Endothelial cell of umbilical vein (primary cell): ENCODE data around the gene TMEM181. TPM values are rescaled to one million over a fixed set of nuclear protein-coding genes. Genes with fewer than 3 reads are reported as not detected.

ENCODE experiments used
- BruUV-seq: library from RNA; stranded (reverse); fragments of 400-500 nt; replicated peaks from 2 replicates; lab custom pipeline; 2021; lab: Mats Ljungman, UMichigan
- CTCF ChIA-PET: fragments of 300-600, 350-600 bp; sonication (Branson Sonifier 250); formaldehyde crosslinking; loops from one replicate; lab custom pipeline; 2021; ENCODE audit warnings: antibody characterized with exemption, inconsistent platforms; lab: Charles Lee
- POLR2A ChIA-PET: fragments of 300-600, 350-600 bp; sonication (Branson Sonifier 250); formaldehyde crosslinking; loops from one replicate; lab custom pipeline; 2021; ENCODE audit warnings: antibody characterized with exemption, inconsistent platforms; lab: Charles Lee
- DNase-seq: peaks from one replicate; pipeline ENCODE4 v3.0.0-alpha.2; 2011; ENCODE audit warnings: low read depth, low spot score
- FAIRE-seq: peaks from 2 replicates; lab custom pipeline; 2011; peaks lifted over from hg19 to GRCh38; lab: Jason Lieb, UNC
- H2AFZ ChIP-seq: 2 replicates; pipeline ENCODE4 v1.6.0; 2012; ENCODE audit warnings: low read depth, low read length, control low read depth, inconsistent platforms
- H3K27ac ChIP-seq: 2 replicates; pipeline ENCODE4 v1.5.1; 2011; ENCODE audit warnings: low read depth, mild to moderate bottlenecking, control low read depth, low read length, moderate library complexity; ENCODE audit not compliant: insufficient read depth
- H3K27me3 ChIP-seq, 2 experiments: 2 replicates each; pipeline versions ENCODE4 v1.6.0 to v1.6.1; 2011; ENCODE audit warnings: low read length in 2 of 2, mixed read lengths in 1 of 2; ENCODE audit not compliant: control insufficient read depth in 2 of 2, insufficient read depth in 2 of 2
- H3K36me3 ChIP-seq, 2 experiments: 2 replicates in 1 of 2; 3 replicates in 1 of 2; pipeline ENCODE4 v1.5.1; 2011; ENCODE audit warnings: low read length in 2 of 2, mild to moderate bottlenecking in 1 of 2, moderate library complexity in 1 of 2; ENCODE audit not compliant: control insufficient read depth in 2 of 2, insufficient read depth in 2 of 2; ENCODE audit errors: extremely low read depth in 1 of 2
- H3K4me1 ChIP-seq: 3 replicates; pipeline ENCODE4 v1.5.1; 2011; ENCODE audit warnings: mild to moderate bottlenecking, low read length; ENCODE audit not compliant: control insufficient read depth, insufficient read depth; ENCODE audit errors: extremely low read depth
- H3K4me2 ChIP-seq: 2 replicates; pipeline ENCODE4 v1.6.1; 2011; ENCODE audit warnings: low read length, control low read depth, mixed read lengths; ENCODE audit not compliant: insufficient read depth
- H3K4me3 ChIP-seq, 3 experiments: fragments of 200-600 bp in 1 of 3; sonication (generic), shearing (Covaris generic) in 1 of 3; replicated peaks in 1 of 3; 2 replicates each; pipeline ENCODE4 v1.5.1; 2011 to 2016; ENCODE audit warnings: control low read depth in 3 of 3, low read length in 3 of 3, mild to moderate bottlenecking in 2 of 3, inconsistent platforms in 1 of 3, low read depth in 1 of 3, moderate library complexity in 1 of 3; ENCODE audit not compliant: insufficient read depth in 1 of 3
- H3K79me2 ChIP-seq: 2 replicates; pipeline ENCODE4 v1.6.0; 2012; ENCODE audit warnings: low read length, inconsistent platforms; ENCODE audit not compliant: control insufficient read depth, insufficient read depth
- H3K9ac ChIP-seq: replicated peaks from 2 replicates; pipeline ENCODE3; 2011; ENCODE audit warnings: low read length, control low read depth; ENCODE audit not compliant: insufficient read depth; ENCODE audit errors: extremely low read depth
- H3K9me1 ChIP-seq: replicated peaks from 3 replicates; pipeline ENCODE4 v1.6.0; 2011; ENCODE audit warnings: mild to moderate bottlenecking, low read length; ENCODE audit not compliant: control insufficient read depth, insufficient read depth; ENCODE audit errors: extremely low read depth
- H3K9me3 ChIP-seq: replicated peaks from 2 replicates; pipeline ENCODE4 v1.5.1; 2012; ENCODE audit warnings: low read length, inconsistent platforms; ENCODE audit not compliant: control insufficient read depth, insufficient read depth
- H4K20me1 ChIP-seq: replicated peaks from 2 replicates; pipeline ENCODE3; 2011; ENCODE audit warnings: mild to moderate bottlenecking, low read length; ENCODE audit not compliant: control insufficient read depth, insufficient read depth; ENCODE audit errors: extremely low read depth
- CTCF ChIP-seq, 2 donors: IDR thresholded peaks; 1 replicate in 1 of 2; 2 replicates in 1 of 2; pipeline ENCODE4 v1.5.1; 2011; ENCODE audit warnings: low read length in 2 of 2, mild to moderate bottlenecking in 2 of 2, moderate library complexity in 2 of 2, control low read depth in 1 of 2, inconsistent platforms in 1 of 2, low read depth in 1 of 2; ENCODE audit not compliant: insufficient read depth in 1 of 2; ENCODE audit errors: extremely low read depth in 1 of 2
- FOS ChIP-seq: IDR thresholded peaks from 2 replicates; pipeline ENCODE4 v1.6.1; 2011; ENCODE audit warnings: mild to moderate bottlenecking, low read length, moderate library complexity, borderline replicate concordance; ENCODE audit not compliant: insufficient read depth
- GATA2 ChIP-seq: IDR thresholded peaks from 2 replicates; pipeline ENCODE4 v1.7.0; 2011; ENCODE audit warnings: low read depth, mild to moderate bottlenecking, moderate library complexity, mixed read lengths, low read length; ENCODE audit not compliant: insufficient read length, insufficient read depth
- MYC ChIP-seq: IDR thresholded peaks from one replicate; pipeline ENCODE4 v1.6.1; 2011; ENCODE audit warnings: mild to moderate bottlenecking, low read depth, low read length
- POLR2AphosphoS5 ChIP-seq: IDR thresholded peaks from 2 replicates; pipeline ENCODE4 v1.6.1; 2012; ENCODE audit warnings: low read depth, mild to moderate bottlenecking, control low read depth, low read length, moderate library complexity; ENCODE audit not compliant: insufficient read depth
- dilution Hi-C: fragments of 300-500 bp; cut with MboI; formaldehyde crosslinking; loops from one replicate; pipeline ENCODE4 v1.15.0; 2019; ENCODE audit warnings: low sequenced_read_pairs; ENCODE audit not compliant: extremely low pct_ligation_motif_present
- intact Hi-C: fragments of 100-400 bp; cut with micrococcal nuclease; formaldehyde crosslinking; loops from one replicate; pipeline ENCODE4 v1.10.0; 2022
- polyA plus RNA-seq, 4 experiments: library from polyadenylated mRNA; depleted of rRNA in 3 of 4; stranded (reverse) in 3 of 4; unstranded in 1 of 4; fragments of >200 nt; gene quantifications; 2 replicates each; pipeline versions ENCODE4 v1.2.1 to v1.2.3, GENCODE V29; 2011 to 2012; ENCODE audit warnings: missing spikeins in 1 of 4
- total RNA-seq: library from RNA; stranded (reverse); gene quantifications from 2 replicates; pipeline ENCODE4 v1.2.3, GENCODE V29; 2021

The TMEM181 gene
- total and polyA plus RNA-seq, 2 donors (not counting 3 experiments of a cell fraction or from before 2014, with no cell fraction given) = 21.7 to 33.5 TPM

- no TSS peak for BruUV-seq
- peaks cover 51% of the 10 kb centered on the region for H3K79me2 ChIP-seq
- no peaks in the 10 kb centered on the region for H3K9me3 ChIP-seq
- no peaks in the 10 kb centered on the region for H3K9me1 ChIP-seq
- no peak overlapping the region for H3K4me2 ChIP-seq
- DNase-seq = no peak
- ChIA-PET POLR2A (no interaction called here), CTCF (interaction anchor here (0.6 kb wide), 1 partner anchor 309 kb away, joined by 3 read pairs; no protein-coding TSS in a partner anchor)
- no peak overlapping the region for H3K9ac ChIP-seq
- H3K4me1 ChIP-seq = peaks cover 28% of the 10 kb centered on the region
- no peak overlapping the region for H2AFZ ChIP-seq
- FAIRE-seq = peak; percentile 8
- TF ChIP-seq GATA2 = no peak
- no peaks in the 10 kb centered on the region for H3K27me3 ChIP-seq
- H3K27ac ChIP-seq = no peak overlapping the region
- no peak overlapping the region for H3K4me3 ChIP-seq
- dilution Hi-C loops (no loop called here), intact Hi-C loops (loop anchor here (5.0 kb wide), 1 partner anchor 83 kb away; no protein-coding TSS in a partner anchor)
- peaks cover 3 to 9% of the 10 kb centered on the region in 2 experiments for H3K36me3 ChIP-seq
- no peaks in the 10 kb centered on the region for H4K20me1 ChIP-seq
Observed at GRCh38 chr6:158640519-158640918, 80.6 kb downstream of the TMEM181 start.

GRCh38 chr6:158642097-158642601 lies 82.3 kb downstream of the TMEM181 start:
- DNase-seq (peak; percentile 85), FAIRE-seq (peak; percentile 93)
- Histone ChIP-seq H3K4me3 (peak overlapping the region in 1 of 3 experiments; percentile 92), H4K20me1 (no peaks in the 10 kb centered on the region), H3K36me3 (peaks cover 0 to 4% of the 10 kb centered on the region in 2 experiments), H3K27me3 (no peaks in the 10 kb centered on the region), H3K9me3 (no peaks in the 10 kb centered on the region), H3K27ac (peak overlapping the region; percentile 62), H3K4me2 (peak overlapping the region; percentile 95), H3K79me2 (peaks cover 51% of the 10 kb centered on the region), H3K9me1 (no peaks in the 10 kb centered on the region), H2AFZ (no peak overlapping the region), H3K9ac (peak overlapping the region; percentile 33), H3K4me1 (peaks cover 28% of the 10 kb centered on the region)
- ChIA-PET CTCF (interaction anchor here (0.7 to 1.3 kb wide), 4 partner anchors 18 to 421 kb away, joined by 3 to 9 read pairs (median 5); no protein-coding TSS in a partner anchor), POLR2A (no interaction called here)
- peak; percentile 51 for TF ChIP-seq POLR2AphosphoS5
- peak; percentile 7 for TF ChIP-seq MYC
- TF ChIP-seq GATA2 = peak; percentile 7
- no peak for TF ChIP-seq CTCF (IDR thresholded peaks at IDR 0.05; ENCODE audit: extremely low read depth in 1 of 2, insufficient read depth in 1 of 2, low read depth in 1 of 2, low read length in 2 of 2)
- peak; percentile 83 for TF ChIP-seq FOS
- intact Hi-C loops (loop anchor here (5.0 kb wide), 1 partner anchor 85 kb away; no protein-coding TSS in a partner anchor), dilution Hi-C loops (no loop called here)
- BruUV-seq = no TSS peak
